CD4-positive, alpha-beta memory T cell (primary cell): Measurements from ENCODE around the gene HOXD10. TPM values are rescaled to one million over a fixed set of nuclear protein-coding genes. Genes with fewer than 3 reads are reported as not detected.
A peak's percentile ranks its signal among the peaks of the same experiment; 100 is the strongest.

Source experiments
- CTCF ChIA-PET: fragments of 350-600 bp; sonication (Branson Sonifier 250); formaldehyde crosslinking; loops from one replicate; lab custom pipeline; 2021; ENCODE audit warnings: inconsistent platforms; ENCODE audit not compliant: partially characterized antibody; lab: Charles Lee
- POLR2A ChIA-PET: fragments of 350-600 bp; sonication (Branson Sonifier 250); formaldehyde crosslinking; loops from one replicate; lab custom pipeline; 2021; ENCODE audit not compliant: partially characterized antibody; lab: Charles Lee
- DNase-seq, 5 donors: peaks; one replicate each; pipeline versions ENCODE4 v3.0.0 to v3.0.0-alpha.2; 2020 to 2022; ENCODE audit warnings: mixed read lengths in 1 of 5
- H3K27ac ChIP-seq: one replicate; pipeline ENCODE4 v1.7.0; 2013; ENCODE audit warnings: low read depth, low read length
- H3K27me3 ChIP-seq: 2 replicates; pipeline ENCODE4 v1.7.0; 2013; ENCODE audit warnings: mild to moderate bottlenecking, low read length, moderate library complexity; ENCODE audit not compliant: insufficient read depth
- H3K36me3 ChIP-seq: 2 replicates; pipeline ENCODE4 v1.7.0; 2013; ENCODE audit warnings: mild to moderate bottlenecking, low read length, moderate library complexity; ENCODE audit not compliant: insufficient read depth
- H3K4me1 ChIP-seq: 2 replicates; pipeline ENCODE4 v1.7.0; 2013; ENCODE audit warnings: mild to moderate bottlenecking, low read length, moderate library complexity; ENCODE audit not compliant: insufficient read depth
- H3K4me3 ChIP-seq, 2 donors: one replicate each; pipeline ENCODE4 v1.7.0; 2013; ENCODE audit warnings: low read length in 2 of 2, mild to moderate bottlenecking in 1 of 2
- H3K9me3 ChIP-seq, 2 donors: one replicate each; pipeline ENCODE4 v1.7.0; 2013; ENCODE audit warnings: low read length in 2 of 2, control low read depth in 1 of 2; ENCODE audit not compliant: control insufficient read depth in 1 of 2
- H3K27ac Mint-ChIP-seq, 7 donors: one replicate each; pipeline ENCODE4 v1.8.0; 2020 to 2021; ENCODE audit warnings: mixed read lengths in 7 of 7, mild to moderate bottlenecking in 6 of 7, inconsistent platforms in 3 of 7, moderate library complexity in 3 of 7
- H3K27me3 Mint-ChIP-seq, 2 donors: one replicate each; pipeline ENCODE4 v1.8.0; 2020 to 2021; ENCODE audit warnings: mixed read lengths in 2 of 2
- H3K36me3 Mint-ChIP-seq, 2 donors: one replicate each; pipeline ENCODE4 v1.8.0; 2020 to 2021; ENCODE audit warnings: mixed read lengths in 2 of 2, inconsistent platforms in 1 of 2, mild to moderate bottlenecking in 1 of 2
- H3K4me1 Mint-ChIP-seq, 4 donors: one replicate each; pipeline ENCODE4 v1.8.0; 2020 to 2021; ENCODE audit warnings: mixed read lengths in 4 of 4, mild to moderate bottlenecking in 1 of 4
- H3K4me3 Mint-ChIP-seq, 8 donors: one replicate each; pipeline ENCODE4 v1.8.0; 2020 to 2021; ENCODE audit warnings: mixed read lengths in 8 of 8, mild to moderate bottlenecking in 7 of 8, moderate library complexity in 6 of 8, inconsistent platforms in 3 of 8
- H3K9me3 Mint-ChIP-seq, 8 donors: one replicate each; pipeline ENCODE4 v1.8.0; 2020 to 2021; ENCODE audit warnings: mixed read lengths in 8 of 8, mild to moderate bottlenecking in 5 of 8, inconsistent platforms in 3 of 8, moderate library complexity in 1 of 8
- intact Hi-C: fragments of 100-400 bp; cut with micrococcal nuclease; formaldehyde crosslinking; loops from one replicate; pipeline ENCODE4 v1.15.1; 2023
- polyA plus RNA-seq, 2 donors: library from polyadenylated mRNA; unstranded; fragments of 300-500 nt; fragmentation: Illumina TruSeq; gene quantifications; one replicate each; pipeline ENCODE4 v1.2.3, GENCODE V29; 2021
- total RNA-seq, 2 experiments: library from RNA; stranded (reverse); gene quantifications; one replicate each; pipeline ENCODE4 v1.2.3, GENCODE V29; 2021

The HOXD10 gene
- total and polyA plus RNA-seq, 4 experiments from 2014 or later = not detected

GRCh38 chr2:176079831-176080539 lies 36.6 kb upstream of the HOXD10 start:
- DNase-seq = peak in 1 of 5 donors; percentile 24
- Histone ChIP-seq H3K4me3 (no peak overlapping the region), H3K36me3 (no peaks in the 10 kb centered on the region), H3K27me3 (peaks cover 85% of the 10 kb centered on the region), H3K4me1 (no peaks in the 10 kb centered on the region), H3K9me3 (no peaks in the 10 kb centered on the region), H3K27ac (no peak overlapping the region)
- peak overlapping the region in 4 of 7 donors; percentile 90 to 95 (median 92) for H3K27ac Mint-ChIP-seq
- peaks cover 3 to 24% (median 9%) of the 10 kb centered on the region in 4 donors for H3K4me1 Mint-ChIP-seq
- intact Hi-C loops = loop anchor here (2.0 to 5.0 kb wide), 3 partner anchors 17 to 78 kb away; partner anchors contain the start of gene LNPK
- H3K4me3 Mint-ChIP-seq = peak overlapping the region in 6 of 8 donors; percentile 64 to 82 (median 72)
- ChIA-PET CTCF (no interaction called here), POLR2A (no interaction called here)
- peaks cover 4 to 70% (median 65%) of the 10 kb centered on the region in 8 donors for H3K9me3 Mint-ChIP-seq
- H3K36me3 Mint-ChIP-seq = peaks cover 0 to 16% of the 10 kb centered on the region in 2 donors
- H3K27me3 Mint-ChIP-seq = peaks cover 62 to 63% of the 10 kb centered on the region in 2 donors

- no peak overlapping the region for H3K4me3 ChIP-seq
- POLR2A ChIA-PET = no interaction called here
- no peak for DNase-seq
- CTCF ChIA-PET = no interaction called here
- no peaks in the 10 kb centered on the region for H3K4me1 ChIP-seq
- H3K9me3 ChIP-seq = no peaks in the 10 kb centered on the region
- Mint-ChIP-seq H3K36me3 (peaks cover 0 to 17% of the 10 kb centered on the region in 2 donors), H3K27ac (peak overlapping the region in 5 of 7 donors; percentile 82 to 92 (median 91)), H3K27me3 (peaks cover 57 to 63% of the 10 kb centered on the region in 2 donors), H3K4me1 (peaks cover 3 to 31% (median 9%) of the 10 kb centered on the region in 4 donors), H3K4me3 (peak overlapping the region; percentile 30 to 68 (median 58)), H3K9me3 (peaks cover 4 to 73% (median 60%) of the 10 kb centered on the region in 8 donors)
- H3K27ac ChIP-seq = no peak overlapping the region
- intact Hi-C loops = no loop called here
- peaks cover 85% of the 10 kb centered on the region for H3K27me3 ChIP-seq
- no peaks in the 10 kb centered on the region for H3K36me3 ChIP-seq
Measured at GRCh38 chr2:176080540-176081375, 35.8 kb upstream of the HOXD10 start.

- no peaks in the 10 kb centered on the region for H3K9me3 ChIP-seq
- peak in 1 of 5 donors; percentile 21 for DNase-seq
- H3K4me3 ChIP-seq = no peak overlapping the region
- H3K27ac Mint-ChIP-seq = peak overlapping the region in 6 of 7 donors; percentile 30 to 92 (median 90)
- H3K4me1 Mint-ChIP-seq = peaks cover 3 to 33% (median 10%) of the 10 kb centered on the region in 4 donors
- peaks cover 55 to 60% of the 10 kb centered on the region in 2 donors for H3K27me3 Mint-ChIP-seq
- H3K9me3 Mint-ChIP-seq = peaks cover 4 to 71% (median 56%) of the 10 kb centered on the region in 8 donors
- intact Hi-C loops = no loop called here
- H3K4me3 Mint-ChIP-seq = peak overlapping the region; percentile 30 to 70 (median 60)
- H3K27me3 ChIP-seq = peaks cover 87% of the 10 kb centered on the region
- no peaks in the 10 kb centered on the region for H3K36me3 ChIP-seq
- ChIA-PET CTCF (interaction anchor here (1.2 kb wide), 1 partner anchor 45 kb away, joined by 3 read pairs; no protein-coding TSS in a partner anchor), POLR2A (no interaction called here)
- peaks cover 0 to 17% of the 10 kb centered on the region in 2 donors for H3K36me3 Mint-ChIP-seq
- H3K4me1 ChIP-seq = no peaks in the 10 kb centered on the region
- no peak overlapping the region for H3K27ac ChIP-seq
Measured at GRCh38 chr2:176081376-176081836, 35.2 kb upstream of the HOXD10 start.

GRCh38 chr2:176081837-176082524 lies 34.6 kb upstream of the HOXD10 start:
- Histone ChIP-seq H3K36me3 (no peaks in the 10 kb centered on the region), H3K27ac (no peak overlapping the region), H3K4me3 (no peak overlapping the region), H3K4me1 (no peaks in the 10 kb centered on the region), H3K9me3 (no peaks in the 10 kb centered on the region), H3K27me3 (peaks cover 87% of the 10 kb centered on the region)
- H3K9me3 Mint-ChIP-seq = peaks cover 3 to 76% (median 58%) of the 10 kb centered on the region in 8 donors
- H3K27me3 Mint-ChIP-seq = peaks cover 57 to 64% of the 10 kb centered on the region in 2 donors
- peak in 1 of 5 donors; percentile 38 for DNase-seq
- H3K36me3 Mint-ChIP-seq = peaks cover 0 to 17% of the 10 kb centered on the region in 2 donors
- H3K4me3 Mint-ChIP-seq = peak overlapping the region in 5 of 8 donors; percentile 24 to 70 (median 57)
- peaks cover 4 to 39% (median 11%) of the 10 kb centered on the region in 4 donors for H3K4me1 Mint-ChIP-seq
- ChIA-PET CTCF (interaction anchor here (0.7 to 1.2 kb wide), 2 partner anchors 12 to 45 kb away, joined by 3 read pairs; no protein-coding TSS in a partner anchor), POLR2A (no interaction called here)
- H3K27ac Mint-ChIP-seq = peak overlapping the region in 5 of 7 donors; percentile 82 to 96 (median 90)
- intact Hi-C loops = no loop called here

- CTCF ChIA-PET = interaction anchor here (0.7 to 1.2 kb wide), 2 partner anchors 11 to 44 kb away, joined by 3 read pairs; no protein-coding TSS in a partner anchor
- Histone ChIP-seq H3K27ac (no peak overlapping the region), H3K4me1 (no peaks in the 10 kb centered on the region), H3K9me3 (no peaks in the 10 kb centered on the region), H3K36me3 (no peaks in the 10 kb centered on the region), H3K27me3 (peaks cover 86% of the 10 kb centered on the region), H3K4me3 (no peak overlapping the region)
- Mint-ChIP-seq H3K9me3 (peaks cover 3 to 78% (median 60%) of the 10 kb centered on the region in 8 donors), H3K27me3 (peaks cover 57 to 63% of the 10 kb centered on the region in 2 donors), H3K4me1 (peaks cover 4 to 40% (median 11%) of the 10 kb centered on the region in 4 donors), H3K27ac (peak overlapping the region in 5 of 7 donors; percentile 13 to 96 (median 87)), H3K36me3 (peaks cover 0 to 17% of the 10 kb centered on the region in 2 donors), H3K4me3 (peak overlapping the region in 5 of 8 donors; percentile 17 to 57 (median 41))
- intact Hi-C loops = no loop called here
- POLR2A ChIA-PET = no interaction called here
- peak in 1 of 5 donors; percentile 27 for DNase-seq
Measured at GRCh38 chr2:176082525-176082823, 34.1 kb upstream of the HOXD10 start.

- Mint-ChIP-seq H3K4me1 (peaks cover 4 to 43% (median 13%) of the 10 kb centered on the region in 4 donors), H3K27ac (peak overlapping the region in 6 of 7 donors; percentile 13 to 96 (median 84)), H3K27me3 (peaks cover 60 to 68% of the 10 kb centered on the region in 2 donors), H3K9me3 (peaks cover 3 to 84% (median 59%) of the 10 kb centered on the region in 8 donors), H3K4me3 (peak overlapping the region in 7 of 8 donors; percentile 36 to 74 (median 57)), H3K36me3 (peaks cover 0 to 17% of the 10 kb centered on the region in 2 donors)
- peaks cover 91% of the 10 kb centered on the region for H3K27me3 ChIP-seq
- no peak overlapping the region for H3K4me3 ChIP-seq
- DNase-seq = no peak
- no peaks in the 10 kb centered on the region for H3K9me3 ChIP-seq
- H3K36me3 ChIP-seq = no peaks in the 10 kb centered on the region
- peaks cover 4% of the 10 kb centered on the region for H3K4me1 ChIP-seq
- CTCF ChIA-PET = interaction anchor here (0.7 kb wide), 1 partner anchor 11 kb away, joined by 3 read pairs; no protein-coding TSS in a partner anchor
- intact Hi-C loops = no loop called here
- H3K27ac ChIP-seq = no peak overlapping the region
- POLR2A ChIA-PET = no interaction called here
Measured at GRCh38 chr2:176082824-176083751, 33.5 kb upstream of the HOXD10 start.
